ENCODE measurements around the gene CRTAP.

Gene CRTAP

GRCh38 chr3:33166095-33166494 is 52.3 kb downstream of the CRTAP start:
- no peak for DNase-seq (ENCODE audit: low read depth in 1 of 2, low spot score in 1 of 2)
- TF ChIP-seq REST (IDR thresholded peaks at IDR 0.05; ENCODE audit: insufficient replicate concordance, low read depth), result no peak
- Histone ChIP-seq H3K27me3 (ENCODE audit: insufficient read depth, poor library complexity, severe bottlenecking) (peaks cover 5% of the 10 kb centered on the region), H3K27ac (replicated peaks) (no peak overlapping the region), H3K4me3 (replicated peaks; ENCODE audit: insufficient read depth, low read length) (no peak overlapping the region)

GRCh38 chr3:33167284-33167683 is 53.5 kb downstream of the CRTAP start:
- TF ChIP-seq REST (IDR thresholded peaks at IDR 0.05; ENCODE audit: insufficient replicate concordance, low read depth), result no peak
- no peak for TF ChIP-seq SPI1 (IDR thresholded peaks at IDR 0.05; ENCODE audit: borderline replicate concordance, low read depth)
- no peak for TF ChIP-seq POLR2AphosphoS5 (IDR thresholded peaks at IDR 0.05; ENCODE audit: low read depth)
- no peak for TF ChIP-seq CTCF (IDR thresholded peaks at IDR 0.05; ENCODE audit: insufficient read depth, low read length)

GRCh38 chr3:33167716-33168336 is 54.0 kb downstream of the CRTAP start:
- Histone ChIP-seq H3K4me3 (replicated peaks; ENCODE audit: insufficient read depth, low read length) (no peak overlapping the region), H3K27me3 (ENCODE audit: insufficient read depth, poor library complexity, severe bottlenecking) (no peaks in the 10 kb centered on the region), H3K27ac (replicated peaks) (no peak overlapping the region)
- TF ChIP-seq GABPA (IDR thresholded peaks at IDR 0.05; ENCODE audit: low read depth), result no peak
- TF ChIP-seq REST (IDR thresholded peaks at IDR 0.05; ENCODE audit: insufficient replicate concordance, low read depth), result no peak
- TF ChIP-seq CTCF (IDR thresholded peaks at IDR 0.05; ENCODE audit: insufficient read depth, low read length), result no peak
- no peak for TF ChIP-seq SPI1 (IDR thresholded peaks at IDR 0.05; ENCODE audit: borderline replicate concordance, low read depth)
- no peak for TF ChIP-seq POLR2AphosphoS5 (IDR thresholded peaks at IDR 0.05; ENCODE audit: low read depth)
- DNase-seq (ENCODE audit: low read depth in 1 of 2, low spot score in 1 of 2), result no peak

More at GRCh38 chr3:33167284-33167683, 53.5 kb downstream of the CRTAP start:
- Histone ChIP-seq H3K4me3 (replicated peaks; ENCODE audit: insufficient read depth, low read length) (no peak overlapping the region), H3K27me3 (ENCODE audit: insufficient read depth, poor library complexity, severe bottlenecking) (no peaks in the 10 kb centered on the region), H3K27ac (replicated peaks) (no peak overlapping the region)
- no peak for DNase-seq (ENCODE audit: low read depth in 1 of 2, low spot score in 1 of 2)
